ENCODE measurements around the gene HOXD3. TPM values are rescaled to one million over a fixed set of nuclear protein-coding genes. Genes with fewer than 3 reads are reported as not detected.

The HOXD3 gene
- total and polyA plus RNA-seq, 2 donors: 0.28 to 0.82 TPM

GRCh38 chr2:176178757-176179295 lies 21.7 kb downstream of the HOXD3 start:
- 9% methylated on average over 7 of the region's 7 CpGs for WGBS
- DNase-seq (ENCODE audit: low read depth in 6 of 9, low spot score in 9 of 9): no peak
- no peak overlapping the region for H3K27ac ChIP-seq (ENCODE audit: low read depth in 1 of 2, low read length in 1 of 2)

GRCh38 chr2:176181551-176181950 lies 24.4 kb downstream of the HOXD3 start:
- Histone ChIP-seq H3K9me3 (ENCODE audit: control insufficient read depth in 2 of 2, insufficient read depth in 1 of 2, low read length in 1 of 2) (peaks cover 0 to 2% of the 10 kb centered on the region in 2 donors), H3K27me3 (ENCODE audit: control insufficient read depth in 2 of 2, insufficient read depth in 1 of 2, low read length in 1 of 2) (peaks cover 51 to 97% of the 10 kb centered on the region in 2 donors), H3K36me3 (ENCODE audit: control insufficient read depth in 2 of 2, insufficient read depth in 2 of 2, low read length in 1 of 2) (no peaks in the 10 kb centered on the region), H3K4me3 (ENCODE audit: low read length in 2 of 2) (no peak overlapping the region), H3K27ac (ENCODE audit: low read depth in 1 of 2, low read length in 1 of 2) (no peak overlapping the region), H3K4me1 (ENCODE audit: control insufficient read depth in 2 of 2, insufficient read depth in 2 of 2, low read length in 2 of 2) (peaks cover 0 to 11% of the 10 kb centered on the region in 2 donors)
- DNase-seq (ENCODE audit: low read depth in 6 of 9, low spot score in 9 of 9): no peak
- 60% methylated on average over 3 of the region's 3 CpGs for WGBS

More at GRCh38 chr2:176178757-176179295, 21.7 kb downstream of the HOXD3 start:
- Histone ChIP-seq H3K36me3 (ENCODE audit: control insufficient read depth in 2 of 2, insufficient read depth in 2 of 2, low read length in 1 of 2) (no peaks in the 10 kb centered on the region), H3K4me3 (ENCODE audit: low read length in 2 of 2) (no peak overlapping the region), H3K9me3 (ENCODE audit: control insufficient read depth in 2 of 2, insufficient read depth in 1 of 2, low read length in 1 of 2) (peaks cover 0 to 2% of the 10 kb centered on the region in 2 donors), H3K27me3 (ENCODE audit: control insufficient read depth in 2 of 2, insufficient read depth in 1 of 2, low read length in 1 of 2) (peaks cover 71 to 98% of the 10 kb centered on the region in 2 donors), H3K4me1 (ENCODE audit: control insufficient read depth in 2 of 2, insufficient read depth in 2 of 2, low read length in 2 of 2) (peaks cover 0 to 19% of the 10 kb centered on the region in 2 donors)

GRCh38 chr2:176182671-176183070 lies 25.6 kb downstream of the HOXD3 start:
- H3K9me3 ChIP-seq (ENCODE audit: control insufficient read depth in 2 of 2, insufficient read depth in 1 of 2, low read length in 1 of 2): peaks cover 2 to 3% of the 10 kb centered on the region in 2 donors

GRCh38 chr2:176184749-176185148 lies 27.6 kb downstream of the HOXD3 start:
- peaks cover 49 to 97% of the 10 kb centered on the region in 2 donors for H3K27me3 ChIP-seq (ENCODE audit: control insufficient read depth in 2 of 2, insufficient read depth in 1 of 2, low read length in 1 of 2)
- no peaks in the 10 kb centered on the region for H3K36me3 ChIP-seq (ENCODE audit: control insufficient read depth in 2 of 2, insufficient read depth in 2 of 2, low read length in 1 of 2)
- DNase-seq (ENCODE audit: low read depth in 6 of 9, low spot score in 9 of 9): no peak
- WGBS: 72% methylated on average over 2 of the region's 2 CpGs
- no peak overlapping the region for H3K4me3 ChIP-seq (ENCODE audit: low read length in 2 of 2)
- peaks cover 0 to 15% of the 10 kb centered on the region in 2 donors for H3K4me1 ChIP-seq (ENCODE audit: control insufficient read depth in 2 of 2, insufficient read depth in 2 of 2, low read length in 2 of 2)
- H3K9me3 ChIP-seq (ENCODE audit: control insufficient read depth in 2 of 2, insufficient read depth in 1 of 2, low read length in 1 of 2): peaks cover 0 to 4% of the 10 kb centered on the region in 2 donors
- H3K27ac ChIP-seq (ENCODE audit: low read depth in 1 of 2, low read length in 1 of 2): no peak overlapping the region

More at GRCh38 chr2:176182671-176183070, 25.6 kb downstream of the HOXD3 start:
- peaks cover 0 to 11% of the 10 kb centered on the region in 2 donors for H3K4me1 ChIP-seq (ENCODE audit: control insufficient read depth in 2 of 2, insufficient read depth in 2 of 2, low read length in 2 of 2)
- no peak overlapping the region for H3K27ac ChIP-seq (ENCODE audit: low read depth in 1 of 2, low read length in 1 of 2)
- whole genome bisulfite sequencing: 83% methylated on average over 3 of the region's 3 CpGs
- no peaks in the 10 kb centered on the region for H3K36me3 ChIP-seq (ENCODE audit: control insufficient read depth in 2 of 2, insufficient read depth in 2 of 2, low read length in 1 of 2)
- DNase-seq (ENCODE audit: low read depth in 6 of 9, low spot score in 9 of 9): no peak
- no peak overlapping the region for H3K4me3 ChIP-seq (ENCODE audit: low read length in 2 of 2)
- peaks cover 48 to 97% of the 10 kb centered on the region in 2 donors for H3K27me3 ChIP-seq (ENCODE audit: control insufficient read depth in 2 of 2, insufficient read depth in 1 of 2, low read length in 1 of 2)

GRCh38 chr2:176186024-176186423 lies 28.9 kb downstream of the HOXD3 start:
- H3K4me3 ChIP-seq (ENCODE audit: low read length in 2 of 2): no peak overlapping the region
- peaks cover 0 to 7% of the 10 kb centered on the region in 2 donors for H3K9me3 ChIP-seq (ENCODE audit: control insufficient read depth in 2 of 2, insufficient read depth in 1 of 2, low read length in 1 of 2)
- no peak overlapping the region for H3K27ac ChIP-seq (ENCODE audit: low read depth in 1 of 2, low read length in 1 of 2)
- no peak for DNase-seq (ENCODE audit: low read depth in 6 of 9, low spot score in 9 of 9)
- 87% methylated on average over 2 of the region's 2 CpGs for WGBS
- no peaks in the 10 kb centered on the region for H3K36me3 ChIP-seq (ENCODE audit: control insufficient read depth in 2 of 2, insufficient read depth in 2 of 2, low read length in 1 of 2)
- peaks cover 0 to 16% of the 10 kb centered on the region in 2 donors for H3K4me1 ChIP-seq (ENCODE audit: control insufficient read depth in 2 of 2, insufficient read depth in 2 of 2, low read length in 2 of 2)
- peaks cover 53 to 98% of the 10 kb centered on the region in 2 donors for H3K27me3 ChIP-seq (ENCODE audit: control insufficient read depth in 2 of 2, insufficient read depth in 1 of 2, low read length in 1 of 2)

GRCh38 chr2:176187200-176187898 lies 30.2 kb downstream of the HOXD3 start:
- Histone ChIP-seq H3K27ac (ENCODE audit: low read depth in 1 of 2, low read length in 1 of 2) (no peak overlapping the region), H3K36me3 (ENCODE audit: control insufficient read depth in 2 of 2, insufficient read depth in 2 of 2, low read length in 1 of 2) (no peaks in the 10 kb centered on the region), H3K4me1 (ENCODE audit: control insufficient read depth in 2 of 2, insufficient read depth in 2 of 2, low read length in 2 of 2) (peaks cover 0 to 16% of the 10 kb centered on the region in 2 donors), H3K9me3 (ENCODE audit: control insufficient read depth in 2 of 2, insufficient read depth in 1 of 2, low read length in 1 of 2) (peaks cover 0 to 7% of the 10 kb centered on the region in 2 donors), H3K27me3 (ENCODE audit: control insufficient read depth in 2 of 2, insufficient read depth in 1 of 2, low read length in 1 of 2) (peaks cover 60 to 99% of the 10 kb centered on the region in 2 donors), H3K4me3 (ENCODE audit: low read length in 2 of 2) (peak overlapping the region; percentile 4 to 38)
- DNase-seq (ENCODE audit: low read depth in 6 of 9, low spot score in 9 of 9): no peak
- WGBS: 6% methylated on average over 13 of the region's 13 CpGs

GRCh38 chr2:176187899-176188773 lies 31.0 kb downstream of the HOXD3 start, which contains the start of gene HOXD1:
Gene HOXD1 (plus strand): TSS chr2:176188668. CDS start chr2:176188802, 134 bp downstream.
- DNase-seq (ENCODE audit: low read depth in 6 of 9, low spot score in 9 of 9): no peak

GRCh38 chr2:176188774-176189680 lies 31.9 kb downstream of the HOXD3 start:
- Histone ChIP-seq H3K4me1 (ENCODE audit: control insufficient read depth in 2 of 2, insufficient read depth in 2 of 2, low read length in 2 of 2) (peaks cover 0 to 16% of the 10 kb centered on the region in 2 donors), H3K27ac (ENCODE audit: low read depth in 1 of 2, low read length in 1 of 2) (no peak overlapping the region), H3K27me3 (ENCODE audit: control insufficient read depth in 2 of 2, insufficient read depth in 1 of 2, low read length in 1 of 2) (peaks cover 59 to 99% of the 10 kb centered on the region in 2 donors), H3K9me3 (ENCODE audit: control insufficient read depth in 2 of 2, insufficient read depth in 1 of 2, low read length in 1 of 2) (peaks cover 0 to 7% of the 10 kb centered on the region in 2 donors), H3K4me3 (ENCODE audit: low read length in 2 of 2) (peak overlapping the region in 1 of 2 donors; percentile 38), H3K36me3 (ENCODE audit: control insufficient read depth in 2 of 2, insufficient read depth in 2 of 2, low read length in 1 of 2) (no peaks in the 10 kb centered on the region)
- DNase-seq (ENCODE audit: low read depth in 6 of 9, low spot score in 9 of 9): no peak
- 4% methylated on average over 98 of the region's 98 CpGs for WGBS

More at GRCh38 chr2:176187899-176188773, 31.0 kb downstream of the HOXD3 start, which contains the start of gene HOXD1:
- no peaks in the 10 kb centered on the region for H3K36me3 ChIP-seq (ENCODE audit: control insufficient read depth in 2 of 2, insufficient read depth in 2 of 2, low read length in 1 of 2)
- peaks cover 0 to 16% of the 10 kb centered on the region in 2 donors for H3K4me1 ChIP-seq (ENCODE audit: control insufficient read depth in 2 of 2, insufficient read depth in 2 of 2, low read length in 2 of 2)
- peak within 1 kb of the TSS; percentile 4 to 38 for H3K4me3 ChIP-seq (ENCODE audit: low read length in 2 of 2)
- H3K27me3 ChIP-seq (ENCODE audit: control insufficient read depth in 2 of 2, insufficient read depth in 1 of 2, low read length in 1 of 2): peaks cover 58 to 99% of the 10 kb centered on the region in 2 donors
- H3K9me3 ChIP-seq (ENCODE audit: control insufficient read depth in 2 of 2, insufficient read depth in 1 of 2, low read length in 1 of 2): peaks cover 0 to 7% of the 10 kb centered on the region in 2 donors
- H3K27ac ChIP-seq (ENCODE audit: low read depth in 1 of 2, low read length in 1 of 2): no peak within 1 kb of the TSS
- WGBS: 2% methylated on average over 68 of the region's 68 CpGs
